A673 (cell line): ENCODE measurements around the gene TRAK1.

Source experiments
- EZH2 ChIP-seq: fragments of 200-600 bp; sonication (generic); IDR thresholded peaks from 2 replicates; pipeline ENCODE4 v1.6.1; 2017; ENCODE audit warnings: borderline replicate concordance, low read depth, mild to moderate bottlenecking, mixed read lengths, antibody characterized with exemption, low read length; ENCODE audit not compliant: poor library complexity, severe bottlenecking
- TF ChIP-seq, protein P1 (sequence below): fragments of 300-800, 200-600 bp; sonication (generic); conservative IDR thresholded peaks from 2 replicates; pipeline ENCODE4 v1.5.1; 2017; ENCODE audit warnings: low read depth, mild to moderate bottlenecking, antibody characterized with exemption, low read length, moderate library complexity, mixed read lengths

DNA sequence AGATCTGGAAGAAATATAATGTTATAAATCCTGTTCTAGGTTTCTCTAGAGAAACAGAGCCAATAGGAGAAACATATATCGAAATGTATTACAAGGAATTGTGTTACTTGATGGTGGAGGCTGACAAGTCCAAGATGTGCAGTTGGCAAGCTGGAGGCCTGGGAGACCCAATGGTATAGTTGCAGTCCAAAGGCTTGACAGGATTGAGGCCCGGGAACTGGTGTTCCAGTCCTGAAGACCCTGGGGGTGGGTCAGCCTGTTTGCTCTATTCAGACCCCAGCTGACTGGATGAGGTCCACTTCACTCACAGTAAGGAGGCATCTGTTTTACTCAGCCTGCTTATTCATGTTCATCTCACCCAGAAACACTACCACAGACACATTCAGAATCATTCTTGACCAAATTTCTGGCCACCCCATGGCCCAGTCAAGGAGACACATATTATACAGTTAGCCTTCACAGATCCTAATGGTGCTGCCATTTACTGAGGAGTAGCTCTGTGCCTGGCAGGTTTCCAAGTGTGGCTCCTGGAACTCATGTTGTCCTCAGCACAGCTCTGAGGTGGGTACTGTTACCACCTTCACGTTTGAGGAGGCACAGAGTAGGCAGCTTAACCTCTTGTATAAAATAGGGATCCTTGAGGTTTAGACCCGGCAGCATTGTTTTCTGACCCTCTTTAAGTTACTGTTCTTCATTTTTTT, 3.7 kb downstream of the TRAK1 start:
- TF ChIP-seq, protein P1, sequence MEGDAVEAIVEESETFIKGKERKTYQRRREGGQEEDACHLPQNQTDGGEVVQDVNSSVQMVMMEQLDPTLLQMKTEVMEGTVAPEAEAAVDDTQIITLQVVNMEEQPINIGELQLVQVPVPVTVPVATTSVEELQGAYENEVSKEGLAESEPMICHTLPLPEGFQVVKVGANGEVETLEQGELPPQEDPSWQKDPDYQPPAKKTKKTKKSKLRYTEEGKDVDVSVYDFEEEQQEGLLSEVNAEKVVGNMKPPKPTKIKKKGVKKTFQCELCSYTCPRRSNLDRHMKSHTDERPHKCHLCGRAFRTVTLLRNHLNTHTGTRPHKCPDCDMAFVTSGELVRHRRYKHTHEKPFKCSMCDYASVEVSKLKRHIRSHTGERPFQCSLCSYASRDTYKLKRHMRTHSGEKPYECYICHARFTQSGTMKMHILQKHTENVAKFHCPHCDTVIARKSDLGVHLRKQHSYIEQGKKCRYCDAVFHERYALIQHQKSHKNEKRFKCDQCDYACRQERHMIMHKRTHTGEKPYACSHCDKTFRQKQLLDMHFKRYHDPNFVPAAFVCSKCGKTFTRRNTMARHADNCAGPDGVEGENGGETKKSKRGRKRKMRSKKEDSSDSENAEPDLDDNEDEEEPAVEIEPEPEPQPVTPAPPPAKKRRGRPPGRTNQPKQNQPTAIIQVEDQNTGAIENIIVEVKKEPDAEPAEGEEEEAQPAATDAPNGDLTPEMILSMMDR, result no peak
- TF ChIP-seq EZH2, result no peak
